Upper lobe of left lung (tissue), 6 donors: ENCODE results near the gene PTGER1. TPM values are rescaled to one million over a fixed set of nuclear protein-coding genes. Genes with fewer than 3 reads are reported as not detected.

Experiments
- ATAC-seq, 2 donors: fragments of 200-7000 bp; cut with Tn5 transposase; one replicate each; pipeline ENCODE4 v1.9.1; 2022; ENCODE audit warnings: mild to moderate bottlenecking in 2 of 2, moderate library complexity in 2 of 2; ENCODE audit not compliant: low FRiP score in 2 of 2
- DNase-seq, 2 donors: peaks; one replicate each; pipeline ENCODE4 v3.0.0-alpha.2; 2019 to 2020
- H3K27ac ChIP-seq, 4 donors: fragments of 200-600 bp; sonication (generic); one replicate each; pipeline ENCODE4 v1.5.1; 2016 to 2019
- H3K27me3 ChIP-seq, 4 donors: fragments of 200-600 bp; sonication (generic); one replicate each; pipeline ENCODE4 v1.5.1; 2017 to 2019
- H3K36me3 ChIP-seq, 4 donors: fragments of 200-600 bp; sonication (generic); one replicate each; pipeline ENCODE4 v1.5.1; 2016 to 2019
- H3K4me1 ChIP-seq, 4 donors: fragments of 200-600 bp; sonication (generic); one replicate each; pipeline ENCODE4 v1.5.1; 2018 to 2019
- H3K4me3 ChIP-seq, 4 donors: fragments of 200-600 bp; sonication (generic); one replicate each; pipeline ENCODE4 v1.5.1; 2017 to 2019; ENCODE audit warnings: mild to moderate bottlenecking in 2 of 4, moderate library complexity in 1 of 4
- H3K9me3 ChIP-seq, 4 donors: fragments of 200-600 bp; sonication (generic); one replicate each; pipeline ENCODE4 v1.5.1; 2018 to 2019
- EP300 ChIP-seq, 4 donors: sonication (generic); formaldehyde crosslinking; IDR thresholded peaks; one replicate each; pipeline ENCODE4 v1.5.1; 2017; ENCODE audit warnings: antibody characterized with exemption in 4 of 4, control low read depth in 2 of 4
- POLR2A ChIP-seq, 4 donors: fragments of 450-650 bp; IDR thresholded peaks; one replicate each; pipeline ENCODE4 v1.5.1; 2016 to 2017; ENCODE audit warnings: antibody characterized with exemption in 4 of 4, mild to moderate bottlenecking in 2 of 4
- POLR2AphosphoS5 ChIP-seq, 2 donors: sonication (generic); formaldehyde crosslinking; IDR thresholded peaks; one replicate each; pipeline ENCODE4 v1.5.1; 2017; ENCODE audit warnings: antibody characterized with exemption in 2 of 2
- WGBS, 2 donors: methylation state at CpG; one replicate each; pipeline ENCODE4 v1.1.5; 2017 to 2018; 5-methylcytosine and 5-hydroxymethylcytosine counted together
- total RNA-seq, 6 donors: library from RNA; depleted of rRNA in 4 of 6; stranded (reverse); fragments of >200 nt in 4 of 6; gene quantifications; one replicate each; pipeline versions ENCODE4 v1.1.0 to v1.2.1, GENCODE V29; 2016 to 2021
- TF ChIP-seq, protein P1 (sequence below), 6 experiments: fragments of 450-650 bp in 4 of 6; fragments of 200-600 bp in 2 of 6; sonication (generic) in 2 of 6; IDR thresholded peaks; one replicate each; pipeline ENCODE4 v1.5.1; 2016 to 2019; ENCODE audit warnings: antibody characterized with exemption in 6 of 6
- donor health status: DM: no; HTN: no; CAD: no; lungs with moderate emphysema.
- donor health status: DM: no; HTN: yes; CAD: no; lungs with severe emphysema.

The PTGER1 gene
- total RNA-seq, 6 donors from 2014 or later: 0.59 to 3.9 (median 1.7) TPM; not detected in 3

DNA sequence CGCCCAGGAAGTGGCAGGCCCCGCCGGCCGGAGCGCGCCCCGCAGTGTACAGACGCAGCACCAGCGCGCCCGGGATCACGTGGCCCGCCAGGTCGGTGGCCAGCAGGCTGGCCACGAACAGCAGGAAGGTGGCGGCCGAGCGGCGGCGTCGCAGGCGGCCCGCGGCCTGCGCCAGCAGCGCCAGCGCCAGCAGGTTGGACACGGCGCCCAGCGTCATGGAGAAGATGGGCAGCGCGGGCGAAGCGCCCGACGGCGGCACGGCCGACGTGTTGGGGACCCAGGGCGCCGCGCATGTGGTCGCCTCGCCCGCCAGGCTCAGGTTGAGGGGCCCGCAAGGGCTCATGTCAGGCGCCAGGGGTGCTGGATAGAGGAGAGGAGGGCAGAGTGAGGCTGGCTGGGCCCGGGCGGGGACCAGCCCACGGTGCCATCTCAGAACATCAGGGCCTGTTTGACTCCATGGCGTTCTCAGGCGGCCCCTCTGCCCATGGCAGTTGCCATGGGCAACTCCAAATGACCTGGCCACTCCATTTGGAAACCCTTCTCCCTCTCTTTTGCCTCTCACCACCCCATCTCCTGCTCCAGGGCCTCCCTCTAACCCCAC, 1.1 kb downstream of the PTGER1 start:
- no peak overlapping the region for H3K27ac ChIP-seq

DNA sequence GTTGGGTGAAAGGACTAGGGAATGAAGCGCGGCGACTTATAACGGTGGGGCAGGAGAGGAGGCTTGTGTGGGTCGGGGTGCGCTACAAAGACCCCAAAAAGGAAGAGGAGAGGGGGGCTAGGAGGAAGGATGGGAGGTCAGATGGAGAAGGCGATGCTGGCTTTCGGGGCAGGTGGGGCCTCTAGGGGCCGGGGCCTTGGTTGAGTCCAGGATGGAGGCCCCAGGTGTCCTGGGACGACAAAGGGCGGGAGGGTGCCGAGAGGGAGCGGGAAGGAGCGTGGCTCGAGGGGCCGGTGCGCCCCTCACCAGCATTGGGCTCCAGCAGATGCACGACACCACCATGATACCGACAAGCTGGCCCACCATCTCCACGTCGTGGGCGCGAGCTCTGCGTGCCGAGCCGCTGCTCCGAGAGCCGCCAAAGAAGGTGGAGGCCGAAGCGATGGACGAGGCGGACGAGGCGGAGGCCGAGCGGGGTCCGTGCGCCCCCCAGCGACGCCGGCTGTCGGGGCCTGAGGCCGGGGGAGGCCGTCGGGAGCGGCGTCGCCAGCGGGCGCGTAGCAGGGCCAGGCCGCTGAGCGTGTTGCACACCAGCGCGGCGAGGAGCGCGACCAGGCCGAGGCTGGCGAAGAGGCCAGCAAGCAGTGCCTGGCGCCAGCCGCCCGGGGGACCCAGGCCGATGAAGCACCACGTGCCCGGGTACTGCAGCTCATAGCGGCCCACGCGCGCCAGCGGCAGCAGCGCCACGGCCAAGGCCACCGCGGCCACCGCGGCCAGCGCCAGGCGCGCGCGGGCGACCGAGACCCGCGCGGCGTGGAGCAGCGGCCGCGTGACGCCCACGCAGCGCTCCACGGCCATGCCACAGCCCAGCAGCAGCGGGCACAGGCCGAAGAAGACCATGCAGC, 1.8 kb downstream of the PTGER1 start:
- ATAC-seq (no peak), DNase-seq (peak in 1 of 2 donors; percentile 88)
- no peaks in the 10 kb centered on the region for H3K9me3 ChIP-seq
- 25 to 39% methylated on average over 35 to 42 of the region's 97 CpGs for WGBS, 2 donors
- TF ChIP-seq POLR2AphosphoS5 (IDR thresholded peaks at IDR 0.05): no peak
- no peak for TF ChIP-seq EP300 (IDR thresholded peaks at IDR 0.05)
- TF ChIP-seq, protein P1, sequence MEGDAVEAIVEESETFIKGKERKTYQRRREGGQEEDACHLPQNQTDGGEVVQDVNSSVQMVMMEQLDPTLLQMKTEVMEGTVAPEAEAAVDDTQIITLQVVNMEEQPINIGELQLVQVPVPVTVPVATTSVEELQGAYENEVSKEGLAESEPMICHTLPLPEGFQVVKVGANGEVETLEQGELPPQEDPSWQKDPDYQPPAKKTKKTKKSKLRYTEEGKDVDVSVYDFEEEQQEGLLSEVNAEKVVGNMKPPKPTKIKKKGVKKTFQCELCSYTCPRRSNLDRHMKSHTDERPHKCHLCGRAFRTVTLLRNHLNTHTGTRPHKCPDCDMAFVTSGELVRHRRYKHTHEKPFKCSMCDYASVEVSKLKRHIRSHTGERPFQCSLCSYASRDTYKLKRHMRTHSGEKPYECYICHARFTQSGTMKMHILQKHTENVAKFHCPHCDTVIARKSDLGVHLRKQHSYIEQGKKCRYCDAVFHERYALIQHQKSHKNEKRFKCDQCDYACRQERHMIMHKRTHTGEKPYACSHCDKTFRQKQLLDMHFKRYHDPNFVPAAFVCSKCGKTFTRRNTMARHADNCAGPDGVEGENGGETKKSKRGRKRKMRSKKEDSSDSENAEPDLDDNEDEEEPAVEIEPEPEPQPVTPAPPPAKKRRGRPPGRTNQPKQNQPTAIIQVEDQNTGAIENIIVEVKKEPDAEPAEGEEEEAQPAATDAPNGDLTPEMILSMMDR (IDR thresholded peaks at IDR 0.05): peak in 1 of 6 experiments; percentile 20
- no peak for TF ChIP-seq POLR2A (IDR thresholded peaks at IDR 0.05)
- H3K36me3 ChIP-seq: peaks cover 10 to 46% (median 41%) of the 10 kb centered on the region in 4 donors
- H3K4me3 ChIP-seq: peak overlapping the region in 3 of 4 donors; percentile 20 to 33 (median 31)
- peaks cover 0 to 26% (median 7%) of the 10 kb centered on the region in 4 donors for H3K27me3 ChIP-seq
- H3K4me1 ChIP-seq: peaks cover 42 to 61% (median 51%) of the 10 kb centered on the region in 4 donors
- no peak overlapping the region for H3K27ac ChIP-seq

More for the DNA sequence above, 1.1 kb downstream of the PTGER1 start:
- peaks cover 0 to 26% (median 7%) of the 10 kb centered on the region in 4 donors for H3K27me3 ChIP-seq
- no peaks in the 10 kb centered on the region for H3K9me3 ChIP-seq
- ATAC-seq (no peak), DNase-seq (peak; percentile 54 to 90)
- peak overlapping the region in 3 of 4 donors; percentile 20 to 33 (median 31) for H3K4me3 ChIP-seq
- no peak for TF ChIP-seq POLR2AphosphoS5 (IDR thresholded peaks at IDR 0.05)
- no peak for TF ChIP-seq EP300 (IDR thresholded peaks at IDR 0.05)
- TF ChIP-seq, protein P1 (IDR thresholded peaks at IDR 0.05): no peak
- TF ChIP-seq POLR2A (IDR thresholded peaks at IDR 0.05): no peak
- H3K36me3 ChIP-seq: peaks cover 8 to 47% (median 43%) of the 10 kb centered on the region in 4 donors
- peaks cover 42 to 61% (median 51%) of the 10 kb centered on the region in 4 donors for H3K4me1 ChIP-seq
- 33 to 51% methylated on average over 21 to 37 of the region's 53 CpGs for WGBS, 2 donors

DNA sequence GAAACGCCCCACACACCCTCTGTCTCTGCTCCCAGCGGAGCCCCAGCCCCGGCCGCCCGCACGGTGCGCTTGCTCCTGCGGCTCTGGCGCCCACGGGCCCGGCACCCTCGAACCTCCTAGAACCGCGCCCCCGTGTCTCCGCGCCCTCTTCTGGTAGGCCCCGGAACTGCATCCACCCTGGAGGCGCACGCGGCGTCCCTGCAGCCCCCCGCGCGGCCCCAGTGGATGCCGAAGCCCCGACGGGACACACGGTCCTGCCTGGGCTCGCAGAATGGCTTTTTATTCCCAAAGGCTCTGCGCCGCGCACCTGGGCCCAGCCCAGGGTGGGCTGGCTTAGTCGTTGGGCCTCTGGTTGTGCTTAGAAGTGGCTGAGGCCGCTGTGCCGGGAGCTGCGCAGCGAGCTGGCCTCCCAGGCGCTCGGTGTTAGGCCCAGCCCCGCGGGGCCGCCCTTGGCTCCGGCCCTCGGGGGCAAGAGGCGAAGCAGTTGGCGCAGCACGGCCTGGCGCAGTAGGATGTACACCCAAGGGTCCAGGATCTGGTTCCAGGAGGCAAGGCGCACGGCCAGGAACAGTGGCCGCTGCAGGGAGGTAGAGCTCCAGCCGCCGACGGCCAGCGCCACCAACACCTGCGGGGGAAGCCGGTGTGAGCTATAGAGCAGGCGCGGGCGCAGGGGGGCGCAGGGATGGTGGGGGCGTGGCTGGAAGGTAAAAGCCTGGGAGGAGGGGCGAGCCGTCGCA, 2.8 kb downstream of the PTGER1 start:
- peaks cover 19 to 46% (median 41%) of the 10 kb centered on the region in 4 donors for H3K36me3 ChIP-seq
- 5 to 15% methylated on average over 25 to 56 of the region's 66 CpGs for WGBS, 2 donors
- DNase-seq (peak; percentile 65 to 94), ATAC-seq (peak; percentile 64 to 80)
- H3K27me3 ChIP-seq: peaks cover 0 to 26% (median 7%) of the 10 kb centered on the region in 4 donors
- H3K9me3 ChIP-seq: no peaks in the 10 kb centered on the region
- no peak overlapping the region for H3K27ac ChIP-seq
- H3K4me1 ChIP-seq: peaks cover 39 to 58% (median 51%) of the 10 kb centered on the region in 4 donors
- H3K4me3 ChIP-seq: peak overlapping the region in 2 of 4 donors; percentile 27 to 30
- peak in 1 of 4 donors; percentile 9 for TF ChIP-seq POLR2A (IDR thresholded peaks at IDR 0.05)
- peak in 1 of 2 donors; percentile 7 for TF ChIP-seq POLR2AphosphoS5 (IDR thresholded peaks at IDR 0.05)
- TF ChIP-seq, protein P1 (IDR thresholded peaks at IDR 0.05): peak; percentile 97 to 99 (median 98)
- TF ChIP-seq EP300 (IDR thresholded peaks at IDR 0.05): no peak

DNA sequence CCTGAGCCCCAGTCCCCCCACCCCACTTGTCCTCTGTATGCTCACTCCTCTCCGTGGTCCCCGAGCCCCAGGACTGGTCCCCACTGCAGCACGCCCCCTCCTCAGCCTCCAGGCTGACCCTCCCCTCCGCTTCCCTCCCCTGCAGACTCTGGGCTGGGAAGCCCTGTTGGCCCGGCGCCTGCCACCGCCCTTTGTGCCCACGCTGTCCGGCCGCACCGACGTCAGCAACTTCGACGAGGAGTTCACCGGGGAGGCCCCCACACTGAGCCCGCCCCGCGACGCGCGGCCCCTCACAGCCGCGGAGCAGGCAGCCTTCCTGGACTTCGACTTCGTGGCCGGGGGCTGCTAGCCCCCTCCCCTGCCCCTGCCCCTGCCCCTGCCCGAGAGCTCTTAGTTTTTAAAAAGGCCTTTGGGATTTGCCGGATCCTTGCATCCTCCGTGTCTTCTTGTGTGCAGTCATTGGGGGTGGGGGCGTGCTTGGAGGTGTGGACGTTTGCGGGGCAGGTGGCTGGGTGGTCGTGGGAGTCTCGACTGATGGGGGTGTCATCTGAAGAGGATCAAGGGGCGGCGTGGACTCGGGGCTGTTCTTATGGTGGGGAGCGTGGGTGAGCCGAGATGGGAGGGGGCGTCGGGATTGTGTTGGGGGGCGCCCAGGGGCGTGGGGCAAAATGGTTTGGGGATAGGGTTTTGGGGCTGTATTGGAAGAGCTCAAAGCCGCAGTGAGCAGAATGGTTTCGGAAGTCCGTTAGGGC, 3.5 kb downstream of the PTGER1 start:
- Histone ChIP-seq H3K27ac (no peak overlapping the region), H3K4me1 (peaks cover 34 to 51% (median 47%) of the 10 kb centered on the region in 4 donors), H3K9me3 (no peaks in the 10 kb centered on the region), H3K27me3 (peaks cover 0 to 26% (median 7%) of the 10 kb centered on the region in 4 donors), H3K36me3 (peaks cover 20 to 51% (median 48%) of the 10 kb centered on the region in 4 donors), H3K4me3 (no peak overlapping the region)
- TF ChIP-seq, protein P1 (IDR thresholded peaks at IDR 0.05): no peak
- TF ChIP-seq EP300 (IDR thresholded peaks at IDR 0.05) (no peak), POLR2A (IDR thresholded peaks at IDR 0.05) (no peak), POLR2AphosphoS5 (IDR thresholded peaks at IDR 0.05) (no peak)
- 66 to 85% methylated on average over 43 to 45 of the region's 46 CpGs for WGBS, 2 donors
- ATAC-seq (no peak), DNase-seq (peak in 1 of 2 donors; percentile 86)
